Liver (tissue), 9 donors: ENCODE results near the gene PLEKHA5. TPM values are rescaled to one million over a fixed set of nuclear protein-coding genes. Genes with fewer than 3 reads are reported as not detected.

ENCODE experiments used
- DNase-seq: peaks from one replicate; pipeline ENCODE4 v3.0.0-alpha.2; 2017; ENCODE audit warnings: low spot score
- H3K27ac ChIP-seq, 2 donors: one replicate each; pipeline ENCODE4 v1.7.0; 2013; ENCODE audit warnings: inconsistent platforms in 2 of 2, low read length in 2 of 2, control low read depth in 1 of 2, low read depth in 1 of 2, mild to moderate bottlenecking in 1 of 2
- H3K27me3 ChIP-seq, 4 donors: one replicate each; pipeline versions ENCODE4 v1.6.1 to v1.7.0; 2013; ENCODE audit warnings: low read length in 3 of 4, inconsistent platforms in 1 of 4, mild to moderate bottlenecking in 1 of 4, moderate library complexity in 1 of 4; ENCODE audit not compliant: control insufficient read depth in 4 of 4, insufficient read depth in 4 of 4
- H3K36me3 ChIP-seq, 4 donors: one replicate each; pipeline versions ENCODE4 v1.6.1 to v1.7.0; 2013; ENCODE audit warnings: low read length in 3 of 4, mild to moderate bottlenecking in 3 of 4, low read depth in 1 of 4, moderate library complexity in 1 of 4; ENCODE audit not compliant: control insufficient read depth in 4 of 4, insufficient read depth in 3 of 4
- H3K4me1 ChIP-seq, 4 donors: one replicate each; pipeline versions ENCODE4 v1.6.1 to v1.7.0; 2013; ENCODE audit warnings: low read length in 3 of 4, mild to moderate bottlenecking in 3 of 4, moderate library complexity in 1 of 4; ENCODE audit not compliant: control insufficient read depth in 4 of 4, insufficient read depth in 4 of 4
- H3K4me3 ChIP-seq, 3 donors: one replicate each; pipeline versions ENCODE4 v1.6.1 to v1.7.0; 2013; ENCODE audit warnings: low read length in 3 of 3, control low read depth in 1 of 3, low read depth in 1 of 3, mild to moderate bottlenecking in 1 of 3
- H3K9ac ChIP-seq, 2 donors: one replicate each; pipeline ENCODE4 v1.7.0; 2013; ENCODE audit warnings: low read length in 2 of 2, mild to moderate bottlenecking in 2 of 2, moderate library complexity in 2 of 2, control low read depth in 1 of 2, low read depth in 1 of 2
- H3K9me3 ChIP-seq, 4 donors: one replicate each; pipeline versions ENCODE4 v1.6.1 to v1.7.0; 2013; ENCODE audit warnings: low read length in 3 of 4; ENCODE audit not compliant: control insufficient read depth in 4 of 4
- ATF3 ChIP-seq: IDR thresholded peaks from 2 replicates; pipeline ENCODE4 v1.6.1; 2016; ENCODE audit warnings: antibody characterized with exemption
- CTCF ChIP-seq: fragments of 150-350 bp; IDR thresholded peaks from 2 replicates; pipeline ENCODE4 v1.5.1; 2017; ENCODE audit warnings: improper control_type of control experiment, low read depth, low read length; ENCODE audit not compliant: missing input control
- EGR1 ChIP-seq, 2 donors: IDR thresholded peaks; 2 replicates each; pipeline ENCODE4 v1.6.1; 2016 to 2018; ENCODE audit warnings: antibody characterized with exemption in 2 of 2, low read depth in 2 of 2
- FOXA1 ChIP-seq: IDR thresholded peaks from 2 replicates; pipeline ENCODE4 v1.6.1; 2016; ENCODE audit warnings: antibody characterized with exemption
- FOXA2 ChIP-seq: IDR thresholded peaks from 2 replicates; pipeline ENCODE4 v1.6.1; 2016; ENCODE audit warnings: antibody characterized with exemption
- GABPA ChIP-seq, 2 donors: IDR thresholded peaks in 1 of 2; conservative IDR thresholded peaks in 1 of 2; 2 replicates each; pipeline ENCODE4 v1.6.1; 2016; ENCODE audit warnings: antibody characterized with exemption in 2 of 2, mild to moderate bottlenecking in 1 of 2, moderate library complexity in 1 of 2
- HNF4A ChIP-seq, 2 donors: conservative IDR thresholded peaks; 2 replicates each; pipeline ENCODE4 v1.6.1; 2016; ENCODE audit warnings: antibody characterized with exemption in 2 of 2, mild to moderate bottlenecking in 2 of 2
- HNF4G ChIP-seq: IDR thresholded peaks from 2 replicates; pipeline ENCODE4 v1.6.1; 2016; ENCODE audit warnings: antibody characterized with exemption
- JUND ChIP-seq, 2 donors: IDR thresholded peaks; 2 replicates each; pipeline ENCODE4 v1.6.1; 2016; ENCODE audit warnings: antibody characterized with exemption in 2 of 2
- MAX ChIP-seq: IDR thresholded peaks from 2 replicates; pipeline ENCODE4 v1.6.1; 2016; ENCODE audit warnings: antibody characterized with exemption
- NR2F2 ChIP-seq: IDR thresholded peaks from 2 replicates; pipeline ENCODE4 v1.6.1; 2016; ENCODE audit warnings: antibody characterized with exemption
- RAD21 ChIP-seq, 2 donors: IDR thresholded peaks; 2 replicates each; pipeline ENCODE4 v1.6.1; 2016; ENCODE audit warnings: antibody characterized with exemption in 2 of 2, mild to moderate bottlenecking in 2 of 2
- REST ChIP-seq: IDR thresholded peaks from 2 replicates; pipeline ENCODE4 v1.6.1; 2016; ENCODE audit warnings: antibody characterized with exemption, mild to moderate bottlenecking
- RXRA ChIP-seq, 2 donors: IDR thresholded peaks; 2 replicates each; pipeline ENCODE4 v1.6.1; 2017 to 2018; ENCODE audit warnings: antibody characterized with exemption in 2 of 2, mild to moderate bottlenecking in 1 of 2
- SP1 ChIP-seq: IDR thresholded peaks from 2 replicates; pipeline ENCODE4 v1.6.1; 2018; ENCODE audit warnings: antibody characterized with exemption, mild to moderate bottlenecking
- TAF1 ChIP-seq: conservative IDR thresholded peaks from 2 replicates; pipeline ENCODE4 v1.6.1; 2016; ENCODE audit warnings: antibody characterized with exemption, mild to moderate bottlenecking
- YY1 ChIP-seq: IDR thresholded peaks from 2 replicates; pipeline ENCODE4 v1.6.1; 2016; ENCODE audit warnings: antibody characterized with exemption, mild to moderate bottlenecking
- ZBTB33 ChIP-seq: IDR thresholded peaks from 2 replicates; pipeline ENCODE4 v1.6.1; 2016; ENCODE audit warnings: antibody characterized with exemption
- WGBS: extraction: QIAGEN DNeasy Blood & Tissue Kit; methylation state at CpG from one replicate; pipeline ENCODE4 v1.1.7; 2013; 5-methylcytosine and 5-hydroxymethylcytosine counted together
- polyA plus RNA-seq, 2 donors: library from polyadenylated mRNA; stranded (reverse) in 1 of 2; unstranded in 1 of 2; fragments of 200-250 nt in 1 of 2; fragments of >200 nt in 1 of 2; fragmentation: Nextera tagmentation in 1 of 2; extraction: Ambion mirVana in 1 of 2; gene quantifications; one replicate each; pipeline versions ENCODE4 v1.2.1 to v1.2.3, GENCODE V29; 2013 to 2015
- total RNA-seq, 2 donors: library from RNA; depleted of rRNA; stranded (reverse); fragments of >200 nt; gene quantifications; one replicate each; pipeline ENCODE4 v1.2.3, GENCODE V29; 2014
- donor health status: healthy.
- donor health status: healthy.
- donor health status: healthy.
- donor health status: healthy.
- donor health status: healthy.

The PLEKHA5 gene
- total and polyA plus RNA-seq, 4 donors: 4.6 to 25.5 (median 16.8) TPM

GRCh38 chr12:19302100-19302640, 172.6 kb downstream of the PLEKHA5 start:
- Histone ChIP-seq H3K4me1 (no peaks in the 10 kb centered on the region), H3K4me3 (no peak overlapping the region), H3K9me3 (no peaks in the 10 kb centered on the region), H3K36me3 (peaks cover 0 to 12% (median 5%) of the 10 kb centered on the region in 4 donors), H3K9ac (no peak overlapping the region), H3K27me3 (no peaks in the 10 kb centered on the region), H3K27ac (no peak overlapping the region)
- TF ChIP-seq JUND (IDR thresholded peaks at IDR 0.05): no peak
- TF ChIP-seq ZBTB33: no peak
- no peak for TF ChIP-seq ATF3
- no peak for TF ChIP-seq TAF1
- TF ChIP-seq NR2F2: no peak
- no peak for TF ChIP-seq FOXA2
- TF ChIP-seq GABPA (IDR thresholded peaks at IDR 0.05 in 1 of 2, conservative IDR thresholded peaks at IDR 0.05 in 1 of 2): no peak
- TF ChIP-seq EGR1 (IDR thresholded peaks at IDR 0.05; ENCODE audit: low read depth in 2 of 2): no peak
- WGBS: 94% methylated on average over 5 of the region's 5 CpGs
- no peak for DNase-seq

GRCh38 chr12:19303496-19303895, 174.0 kb downstream of the PLEKHA5 start:
- H3K27ac ChIP-seq: no peak overlapping the region
- no peaks in the 10 kb centered on the region for H3K9me3 ChIP-seq
- peaks cover 0 to 12% (median 5%) of the 10 kb centered on the region in 4 donors for H3K36me3 ChIP-seq
- H3K4me1 ChIP-seq: no peaks in the 10 kb centered on the region
- H3K9ac ChIP-seq: no peak overlapping the region
- H3K4me3 ChIP-seq: no peak overlapping the region
- no peak for TF ChIP-seq FOXA1
- no peak for TF ChIP-seq CTCF
- TF ChIP-seq FOXA2: no peak
- TF ChIP-seq HNF4A (conservative IDR thresholded peaks at IDR 0.05): no peak
- TF ChIP-seq EGR1 (IDR thresholded peaks at IDR 0.05; ENCODE audit: low read depth in 2 of 2): no peak
- no peak for TF ChIP-seq JUND (IDR thresholded peaks at IDR 0.05)
- TF ChIP-seq TAF1: no peak
- TF ChIP-seq YY1: no peak
- TF ChIP-seq NR2F2: no peak
- no peak for TF ChIP-seq GABPA (IDR thresholded peaks at IDR 0.05 in 1 of 2, conservative IDR thresholded peaks at IDR 0.05 in 1 of 2)
- no peak for TF ChIP-seq ZBTB33
- no peak for TF ChIP-seq RXRA (IDR thresholded peaks at IDR 0.05)
- TF ChIP-seq MAX: no peak
- no peak for TF ChIP-seq HNF4G
- TF ChIP-seq RAD21 (IDR thresholded peaks at IDR 0.05): no peak
- no peak for TF ChIP-seq REST
- TF ChIP-seq ATF3: no peak
- no peak for TF ChIP-seq SP1
- over 99% methylated on average over 3 of the region's 3 CpGs for WGBS
- no peak for DNase-seq
- H3K27me3 ChIP-seq: no peaks in the 10 kb centered on the region
